Natural killer cell (primary cell): ENCODE measurements around the gene PCID2. TPM values are rescaled to one million over a fixed set of nuclear protein-coding genes. Genes with fewer than 3 reads are reported as not detected.
A peak's percentile ranks its signal among the peaks of the same experiment; 100 is the strongest.

ENCODE experiments used
- ATAC-seq, 3 donors: fragments of 150-1000 bp in 2 of 3; fragments of 200-7000 bp in 1 of 3; cut with Tn5 transposase; 1 replicate in 1 of 3; 2 replicates in 2 of 3; pipeline ENCODE4 v1.10.0; 2021; ENCODE audit warnings: mild to moderate bottlenecking in 2 of 3, moderate library complexity in 2 of 3
- DNase-seq, 2 donors: peaks; one replicate each; pipeline versions ENCODE4 v3.0.0 to v3.0.0-alpha.2; 2013 to 2021; ENCODE audit warnings: mixed read lengths in 1 of 2
- H3K27ac ChIP-seq: one replicate; pipeline ENCODE4 v1.5.1; 2013; ENCODE audit warnings: mild to moderate bottlenecking, low read length
- H3K27me3 ChIP-seq: one replicate; pipeline ENCODE4 v1.6.1; 2013; ENCODE audit warnings: low read length; ENCODE audit not compliant: control insufficient read depth, insufficient read depth
- H3K36me3 ChIP-seq: one replicate; pipeline ENCODE4 v1.6.1; 2013; ENCODE audit warnings: low read length; ENCODE audit not compliant: control insufficient read depth, insufficient read depth
- H3K4me1 ChIP-seq: one replicate; pipeline ENCODE4 v1.6.1; 2013; ENCODE audit warnings: low read length; ENCODE audit not compliant: control insufficient read depth, insufficient read depth
- H3K4me3 ChIP-seq: one replicate; pipeline ENCODE4 v1.5.1; 2013; ENCODE audit warnings: low read length
- H3K9me3 ChIP-seq: one replicate; pipeline ENCODE4 v1.6.1; 2013; ENCODE audit warnings: low read length; ENCODE audit not compliant: control insufficient read depth, insufficient read depth
- H3K27ac Mint-ChIP-seq, 2 donors: one replicate each; pipeline ENCODE4 v1.8.0; 2022; ENCODE audit warnings: mild to moderate bottlenecking in 2 of 2, mixed read lengths in 2 of 2, moderate library complexity in 1 of 2
- H3K27me3 Mint-ChIP-seq, 2 donors: one replicate each; pipeline ENCODE4 v1.8.0; 2022; ENCODE audit warnings: low read depth in 2 of 2, mixed read lengths in 2 of 2
- H3K36me3 Mint-ChIP-seq: one replicate; pipeline ENCODE4 v1.8.0; 2022; ENCODE audit warnings: mixed read lengths
- H3K4me1 Mint-ChIP-seq, 2 donors: one replicate each; pipeline ENCODE4 v1.8.0; 2022; ENCODE audit warnings: mixed read lengths in 2 of 2
- H3K4me3 Mint-ChIP-seq: one replicate; pipeline ENCODE4 v1.8.0; 2022; ENCODE audit warnings: mild to moderate bottlenecking, moderate library complexity, mixed read lengths
- H3K9me3 Mint-ChIP-seq, 2 donors: one replicate each; pipeline ENCODE4 v1.8.0; 2022; ENCODE audit warnings: mixed read lengths in 2 of 2
- CTCF ChIP-seq: fragments of 200-600 bp; IDR thresholded peaks from one replicate; pipeline ENCODE4 v1.8.0; 2022; ENCODE audit warnings: antibody characterized with exemption
- WGBS: methylation state at CpG from one replicate; pipeline ENCODE4 v1.1.7; 2013; ENCODE audit warnings: missing lambda C conversion rate; ENCODE audit not compliant: insufficient coverage; 5-methylcytosine and 5-hydroxymethylcytosine counted together
- intact Hi-C: fragments of 100-400 bp; cut with micrococcal nuclease; formaldehyde crosslinking; loops from one replicate; pipeline ENCODE4 v1.14.2; 2022
- total RNA-seq, 4 donors: library from RNA; stranded (reverse); fragments of 120-200 nt in 1 of 4; gene quantifications; one replicate each; pipeline versions ENCODE4 v1.2.3 to v1.2.4, GENCODE V29; 2013 to 2022

PCID2 gene
- total RNA-seq, 3 donors from 2014 or later (not counting 1 experiment from before 2014, with no cell fraction given): 26.4 to 68.9 (median 42.3) TPM

DNA sequence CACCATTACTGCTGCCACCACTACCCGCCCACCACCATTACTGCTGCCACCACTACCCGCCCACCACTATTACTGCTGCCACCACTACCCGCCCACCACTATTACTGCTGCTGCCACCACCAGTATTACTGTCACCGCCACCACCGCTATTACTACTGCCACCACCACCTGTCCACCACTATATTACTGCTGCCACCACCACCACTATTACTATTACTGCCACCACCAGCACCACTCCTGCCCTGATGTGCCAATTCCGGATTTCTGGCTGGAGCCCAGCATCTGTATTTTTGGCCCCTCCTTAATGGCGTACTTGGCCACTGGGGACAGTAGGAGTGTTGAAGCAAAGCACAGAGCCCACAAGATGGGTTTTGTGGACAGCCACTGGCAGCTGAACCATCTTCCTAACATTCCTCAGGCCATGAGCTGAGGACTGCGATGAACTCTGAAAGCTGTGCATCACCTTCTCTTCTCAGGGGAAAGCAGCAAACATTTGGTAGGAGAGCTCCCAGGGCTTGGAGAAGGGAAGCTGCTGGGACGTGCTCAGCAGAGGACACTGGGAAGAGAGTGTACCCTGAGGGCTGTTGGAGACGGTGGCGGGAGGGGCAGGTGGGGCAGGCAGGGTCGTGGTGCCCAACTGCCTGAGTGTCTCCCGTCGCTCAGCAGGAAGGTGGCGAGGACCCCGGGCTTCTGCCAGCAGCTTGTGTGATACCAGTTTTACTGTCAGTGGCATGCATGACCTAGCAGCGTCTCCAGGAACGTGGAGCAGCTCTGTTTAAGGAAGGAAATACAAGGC lies 23.9 kb upstream of the PCID2 start:
- Histone ChIP-seq H3K4me1 (no peaks in the 10 kb centered on the region), H3K27ac (no peak overlapping the region), H3K9me3 (no peaks in the 10 kb centered on the region), H3K36me3 (peaks cover 60% of the 10 kb centered on the region), H3K4me3 (no peak overlapping the region), H3K27me3 (no peaks in the 10 kb centered on the region)
- no peaks in the 10 kb centered on the region for H3K27me3 Mint-ChIP-seq
- peaks cover 15% of the 10 kb centered on the region for H3K36me3 Mint-ChIP-seq
- no peak overlapping the region for H3K4me3 Mint-ChIP-seq
- H3K4me1 Mint-ChIP-seq: peaks cover 0 to 4% of the 10 kb centered on the region in 2 donors
- TF ChIP-seq CTCF: no peak
- ATAC-seq (no peak), DNase-seq (no peak)
- intact Hi-C loops: no loop called here
- 92% methylated on average over 17 of the region's 18 CpGs for WGBS
- H3K27ac Mint-ChIP-seq: peak overlapping the region in 1 of 2 donors; percentile 38
- H3K9me3 Mint-ChIP-seq: no peaks in the 10 kb centered on the region

DNA sequence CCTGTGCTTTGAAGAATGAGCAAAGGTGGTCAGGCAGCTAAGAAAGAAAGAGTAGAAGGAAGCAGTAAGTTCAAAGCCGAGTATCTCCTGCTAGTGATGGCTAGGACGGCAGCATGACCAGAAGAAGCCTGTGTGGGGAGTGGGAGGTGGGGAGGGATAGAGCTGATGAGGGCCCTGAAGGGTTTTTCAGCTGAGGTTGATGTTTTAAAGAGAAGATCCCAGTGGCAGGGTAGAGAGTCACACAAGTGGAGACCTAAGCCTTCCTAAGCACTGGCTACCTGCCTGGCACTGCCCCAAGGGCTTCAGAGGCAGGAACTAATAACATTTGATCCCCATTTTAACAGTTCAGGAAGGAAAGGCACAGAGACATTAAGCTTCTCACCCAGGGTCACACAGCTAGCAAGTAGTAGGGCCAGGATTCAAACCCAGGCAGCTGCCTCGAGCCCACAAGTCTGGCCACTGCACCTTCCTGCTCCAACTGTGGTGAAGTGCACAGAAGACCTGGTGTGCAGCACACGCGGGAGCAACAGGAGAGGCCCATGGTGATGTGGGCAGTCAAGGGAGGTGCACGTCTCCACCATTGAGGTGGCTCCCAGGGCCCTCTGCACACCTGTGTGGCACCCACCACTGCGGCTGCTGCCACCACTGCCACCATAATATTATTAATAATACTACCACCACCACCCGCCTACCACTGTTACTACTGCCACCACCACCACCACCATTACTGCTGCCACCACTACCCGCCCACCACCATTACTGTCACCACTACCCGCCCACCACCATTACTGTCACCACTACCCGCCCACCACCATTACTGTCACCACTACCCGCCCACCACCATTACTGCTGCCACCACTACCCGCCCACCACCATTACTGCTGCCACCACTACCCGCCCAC lies 23.1 kb upstream of the PCID2 start:
- Mint-ChIP-seq H3K4me1 (peaks cover 4 to 5% of the 10 kb centered on the region in 2 donors), H3K9me3 (no peaks in the 10 kb centered on the region), H3K27ac (peak overlapping the region in 1 of 2 donors; percentile 70), H3K27me3 (no peaks in the 10 kb centered on the region), H3K4me3 (no peak overlapping the region), H3K36me3 (peaks cover 15% of the 10 kb centered on the region)
- no peak for TF ChIP-seq CTCF
- no peak overlapping the region for H3K27ac ChIP-seq
- H3K36me3 ChIP-seq: peaks cover 53% of the 10 kb centered on the region
- H3K9me3 ChIP-seq: no peaks in the 10 kb centered on the region
- H3K27me3 ChIP-seq: no peaks in the 10 kb centered on the region
- 84% methylated on average over 12 of the region's 14 CpGs for WGBS
- ATAC-seq: peak in 1 of 3 donors; percentile 20
- no peak overlapping the region for H3K4me3 ChIP-seq
- H3K4me1 ChIP-seq: no peaks in the 10 kb centered on the region
- no peak for DNase-seq
- intact Hi-C loops: no loop called here

DNA sequence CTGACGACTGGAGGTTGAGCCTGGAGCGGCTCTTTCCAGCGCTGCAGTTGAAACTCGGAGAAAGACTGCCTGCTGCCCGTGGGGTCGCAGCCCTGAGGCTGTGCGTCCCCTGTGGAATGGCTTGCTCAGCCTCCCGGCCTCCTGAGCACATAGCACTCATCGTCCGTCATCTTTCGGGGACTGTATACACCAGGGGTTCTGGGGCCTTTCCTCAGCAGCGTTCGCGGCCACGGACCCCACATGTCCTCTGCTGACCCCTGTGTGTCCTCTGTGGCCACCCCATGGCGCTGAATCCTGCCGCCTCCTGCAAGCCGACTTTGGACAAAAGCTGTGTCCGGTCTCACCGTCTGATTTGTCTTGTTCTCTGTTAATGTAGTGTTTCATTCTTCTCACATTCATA lies 21.3 kb upstream of the PCID2 start:
- Mint-ChIP-seq H3K27ac (no peak overlapping the region), H3K9me3 (no peaks in the 10 kb centered on the region), H3K27me3 (no peaks in the 10 kb centered on the region), H3K36me3 (peaks cover 6% of the 10 kb centered on the region), H3K4me3 (no peak overlapping the region), H3K4me1 (peaks cover 9 to 14% of the 10 kb centered on the region in 2 donors)
- ATAC-seq (no peak), DNase-seq (no peak)
- no peaks in the 10 kb centered on the region for H3K9me3 ChIP-seq
- no peaks in the 10 kb centered on the region for H3K4me1 ChIP-seq
- intact Hi-C loops: loop anchor here (10.0 kb wide), 1 partner anchor 285 kb away; no protein-coding TSS in a partner anchor
- no peak overlapping the region for H3K4me3 ChIP-seq
- H3K27ac ChIP-seq: no peak overlapping the region
- no peak for TF ChIP-seq CTCF
- H3K27me3 ChIP-seq: no peaks in the 10 kb centered on the region
- 95% methylated on average over 20 of the region's 20 CpGs for WGBS
- peaks cover 58% of the 10 kb centered on the region for H3K36me3 ChIP-seq
